HepG2 (cell line): ENCODE results near the gene UGT1A4. TPM values are rescaled to one million over a fixed set of nuclear protein-coding genes. Genes with fewer than 3 reads are reported as not detected.

ENCODE experiments used
- STAG1 ChIP-seq: sonication (generic); formaldehyde crosslinking; IDR thresholded peaks from 2 replicates; pipeline ENCODE4 v1.4.0; 2020; ENCODE audit warnings: missing genetic modification reagents
- U2AF2 ChIP-seq: fragments of 200-400 bp; formaldehyde crosslinking; IDR thresholded peaks from 2 replicates; pipeline ENCODE4 v1.6.1; 2017; ENCODE audit warnings: low read depth, mild to moderate bottlenecking, low read length
- ZFYVE20 ChIP-seq: sonication (generic); formaldehyde crosslinking; IDR thresholded peaks from 2 replicates; pipeline ENCODE4 v1.8.0; 2023; ENCODE audit warnings: low read depth, mild to moderate bottlenecking, moderate library complexity, missing genetic modification reagents, borderline replicate concordance
- ZNF407 ChIP-seq: sonication (generic); formaldehyde crosslinking; IDR thresholded peaks from one replicate; pipeline ENCODE4 v1.5.1; 2020; ENCODE audit warnings: mild to moderate bottlenecking, missing genetic modification reagents; ENCODE audit errors: not compliant biosample characterization
- ZNF609 ChIP-seq: sonication (generic); formaldehyde crosslinking; IDR thresholded peaks from 2 replicates; pipeline ENCODE4 v1.4.0; 2020; ENCODE audit warnings: mild to moderate bottlenecking, missing genetic modification reagents, borderline replicate concordance
- ZNF646 ChIP-seq: sonication (generic); formaldehyde crosslinking; IDR thresholded peaks from 2 replicates; pipeline ENCODE4 v1.9.0; 2021; ENCODE audit warnings: mild to moderate bottlenecking, missing genetic modification reagents
- polyA plus RNA-seq, 8 experiments: library from polyadenylated mRNA; depleted of rRNA in 3 of 8; stranded (reverse) in 7 of 8; unstranded in 1 of 8; fragments of >200 nt; fragmentation: Illumina TruSeq in 4 of 8; extraction: Trizol in 4 of 8; gene quantifications; 2 replicates each; pipeline versions ENCODE4 v1.2.1 to v1.2.3, GENCODE V29; 2011 to 2016; ENCODE audit warnings: low read depth in 4 of 8, missing spikeins in 1 of 8, mixed read lengths in 1 of 8; ENCODE audit not compliant: insufficient read depth in 1 of 8
- total RNA-seq, 5 experiments: library from RNA; depleted of rRNA; stranded (reverse); fragments of >200 nt; fragmentation: Illumina TruSeq; extraction: Trizol; gene quantifications; 2 replicates each; pipeline ENCODE4 v1.2.3, GENCODE V29; 2016; ENCODE audit warnings: low read depth in 1 of 5

The UGT1A4 gene
- total and polyA plus RNA-seq, 2 of the 13 experiments (the other 11 are each of a cell fraction or from before 2014, with no cell fraction given) = not detected

- no peak for TF ChIP-seq ZNF407 (CRISPR knock-in tag)
- TF ChIP-seq ZFYVE20 (CRISPR knock-in tag) = no peak
- TF ChIP-seq STAG1 (CRISPR knock-in tag) = no peak
- no peak for TF ChIP-seq U2AF2
- no peak for TF ChIP-seq ZNF646
- TF ChIP-seq ZNF609 = no peak
These were observed 22.3 kb downstream of the UGT1A4 start (continued) for GRCh38 chr2:233740870-233741269.
